ENCODE data around the gene HAPLN3. TPM values are rescaled to one million over a fixed set of nuclear protein-coding genes. Genes with fewer than 3 reads are reported as not detected.

HAPLN3 gene
- total and polyA plus RNA-seq, 10 of the 15 experiments (the other 5 are each of a cell fraction or from before 2014, with no cell fraction given), result 0.20 to 5.0 (median 1.4) TPM; not detected in 1

DNA sequence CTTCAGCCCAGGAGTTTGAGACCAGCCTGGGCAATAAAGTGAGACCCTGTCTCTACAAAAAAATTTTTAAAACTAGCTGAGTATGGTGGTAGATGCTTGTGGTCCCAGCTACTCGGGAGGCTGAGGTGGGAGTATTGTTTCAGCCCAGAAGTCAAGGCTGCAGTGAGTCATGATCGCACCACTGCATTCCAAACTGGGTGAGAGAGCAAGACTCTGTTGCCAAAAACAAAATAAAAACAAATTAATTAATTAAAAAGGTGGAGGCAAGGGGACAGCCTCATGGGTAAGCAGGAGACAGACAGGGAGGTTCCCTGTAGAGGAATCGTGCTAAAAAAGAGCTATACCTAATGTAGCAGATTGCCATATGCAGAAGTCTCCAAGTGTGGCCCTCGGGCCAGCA is 12.6 kb downstream of the HAPLN3 start:
- BruUV-seq (replicated peaks), result no TSS peak
- ATAC-seq, result no peak
- ChIA-PET POLR2A (no interaction called here), RAD21 (ENCODE audit: unreplicated experiment) (no interaction called here), CTCF (interaction anchor here (1.2 to 2.3 kb wide), 3 partner anchors 13 to 295 kb away, joined by 3 to 12 read pairs (median 4); partner anchors contain the start of gene HAPLN3), SMC1A (ENCODE audit: uncharacterized antibody, unreplicated experiment) (no interaction called here)
- Histone ChIP-seq H3K27ac (ENCODE audit: control insufficient read depth, insufficient read depth) (no peak overlapping the region), H4K20me1 (ENCODE audit: control insufficient read depth, insufficient read depth) (no peaks in the 10 kb centered on the region), H3K79me2 (ENCODE audit: control insufficient read depth, insufficient read depth, low read length) (no peaks in the 10 kb centered on the region), H2AFZ (ENCODE audit: control insufficient read depth, low read depth, low read length) (no peak overlapping the region), H3K9ac (ENCODE audit: control insufficient read depth, insufficient read depth, low read length) (no peak overlapping the region), H3K9me3 (replicated peaks; ENCODE audit: control insufficient read depth, insufficient read depth, low read length) (no peaks in the 10 kb centered on the region), H3K4me1 (ENCODE audit: control insufficient read depth, insufficient read depth, low read length) (no peaks in the 10 kb centered on the region), H3K27me3 (replicated peaks in 1 of 2; ENCODE audit: control insufficient read depth in 2 of 2, insufficient read depth in 2 of 2, low read length in 1 of 2) (no peaks in the 10 kb centered on the region), H3K4me2 (ENCODE audit: control insufficient read depth, insufficient read depth) (no peak overlapping the region), H3K4me3 (no peak overlapping the region), H3K36me3 (ENCODE audit: control insufficient read depth in 2 of 2, insufficient read depth in 2 of 2, low read length in 1 of 2) (no peaks in the 10 kb centered on the region)
- in situ Hi-C loops (cut with MboI), result no loop called here
- WGBS (ENCODE audit: insufficient coverage, insufficient replicate concordance, low lambda C conversion rate, missing lambda C conversion rate), result 58% methylated on average over 4 of the region's 4 CpGs
- intact Hi-C loops (cut with micrococcal nuclease; ENCODE audit: unreplicated experiment), result no loop called here
- FAIRE-seq, result no peak
- no peak for DNase-seq (ENCODE audit: low read depth, low spot score)
- no peak for TF ChIP-seq PML (IDR thresholded peaks at IDR 0.05; ENCODE audit: low read length)
- no peak for TF ChIP-seq YY1 (IDR thresholded peaks at IDR 0.05; ENCODE audit: low read depth, low read length)
- TF ChIP-seq NBN (IDR thresholded peaks at IDR 0.05), result no peak
- no peak for TF ChIP-seq ZNF207 (IDR thresholded peaks at IDR 0.05; ENCODE audit: borderline replicate concordance)
- no peak for TF ChIP-seq GABPA (IDR thresholded peaks at IDR 0.05; ENCODE audit: low read depth)
- TF ChIP-seq, protein P1, sequence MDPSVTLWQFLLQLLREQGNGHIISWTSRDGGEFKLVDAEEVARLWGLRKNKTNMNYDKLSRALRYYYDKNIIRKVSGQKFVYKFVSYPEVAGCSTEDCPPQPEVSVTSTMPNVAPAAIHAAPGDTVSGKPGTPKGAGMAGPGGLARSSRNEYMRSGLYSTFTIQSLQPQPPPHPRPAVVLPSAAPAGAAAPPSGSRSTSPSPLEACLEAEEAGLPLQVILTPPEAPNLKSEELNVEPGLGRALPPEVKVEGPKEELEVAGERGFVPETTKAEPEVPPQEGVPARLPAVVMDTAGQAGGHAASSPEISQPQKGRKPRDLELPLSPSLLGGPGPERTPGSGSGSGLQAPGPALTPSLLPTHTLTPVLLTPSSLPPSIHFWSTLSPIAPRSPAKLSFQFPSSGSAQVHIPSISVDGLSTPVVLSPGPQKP (IDR thresholded peaks at IDR 0.05; ENCODE audit: low read depth, low read length), result no peak
- no peak for TF ChIP-seq SPI1 (IDR thresholded peaks at IDR 0.05; ENCODE audit: borderline replicate concordance, insufficient read depth, low read depth, low read length)
- TF ChIP-seq TCF3 (IDR thresholded peaks at IDR 0.05; ENCODE audit: borderline replicate concordance, insufficient read depth, low read depth, low read length), result no peak
- no peak for TF ChIP-seq EP300 (IDR thresholded peaks at IDR 0.05; ENCODE audit: borderline replicate concordance in 1 of 2, control insufficient read depth in 1 of 2, low read depth in 2 of 2, low read length in 2 of 2)
